H1 (cell line): Measurements from ENCODE around the gene MGST2. TPM values are rescaled to one million over a fixed set of nuclear protein-coding genes. Genes with fewer than 3 reads are reported as not detected.

Source experiments
- ASH2L ChIP-seq: fragments of 200-600, 300-600 bp; sonication (generic); IDR thresholded peaks from one replicate; pipeline ENCODE4 v1.7.1; 2017; ENCODE audit warnings: low read length
- BACH1 ChIP-seq: IDR thresholded peaks from 2 replicates; pipeline ENCODE4 v1.6.1; 2012; ENCODE audit warnings: low read length, improper control_type of control experiment
- CTCF ChIP-seq, 3 experiments: IDR thresholded peaks; 1 replicate in 2 of 3; 2 replicates in 1 of 3; pipeline versions ENCODE4 v1.5.1 to v1.6.1; 2011; ENCODE audit warnings: low read length in 3 of 3, mild to moderate bottlenecking in 3 of 3, inconsistent platforms in 2 of 3, low read depth in 1 of 3, moderate library complexity in 1 of 3; ENCODE audit not compliant: insufficient read depth in 1 of 3; ENCODE audit errors: control extremely low read depth in 1 of 3
- FOSL1 ChIP-seq: IDR thresholded peaks from 2 replicates; pipeline ENCODE4 v1.6.1; 2011; ENCODE audit warnings: mild to moderate bottlenecking, low read depth, low read length, moderate library complexity; ENCODE audit not compliant: insufficient read depth
- JUND ChIP-seq: IDR thresholded peaks from 2 replicates; pipeline ENCODE4 v1.6.1; 2011; ENCODE audit warnings: mild to moderate bottlenecking, improper control_type of control experiment, low read length
- NANOG ChIP-seq: IDR thresholded peaks from 2 replicates; pipeline ENCODE4 v1.6.1; 2011; ENCODE audit warnings: low read length, low read depth, mild to moderate bottlenecking, inconsistent platforms; ENCODE audit not compliant: insufficient read depth, poor library complexity, severe bottlenecking
- RAD21 ChIP-seq, 2 experiments: IDR thresholded peaks in 1 of 2; conservative IDR thresholded peaks in 1 of 2; 2 replicates each; pipeline ENCODE4 v1.6.1; 2011; ENCODE audit warnings: low read depth in 2 of 2, low read length in 2 of 2, improper control_type of control experiment in 1 of 2, inconsistent platforms in 1 of 2, mild to moderate bottlenecking in 1 of 2, moderate library complexity in 1 of 2
- polyA plus RNA-seq, 7 experiments: library from polyadenylated mRNA; depleted of rRNA in 3 of 7; stranded (reverse) in 5 of 7; unstranded in 2 of 7; fragments of >200 nt in 5 of 7; fragments of 200-250 nt in 2 of 7; gene quantifications; 1 replicate in 5 of 7; 2 replicates in 1 of 7; 4 replicates in 1 of 7; pipeline versions ENCODE4 v1.2.1 to v1.2.3, GENCODE V29; 2011 to 2013; ENCODE audit warnings: missing spikeins in 2 of 7, mixed read lengths in 2 of 7
- total RNA-seq: library from RNA; stranded (reverse); fragmentation: NEBNext Ultra II Directional; extraction: Animal tissue kit (Norgen Biotek cat#: 25700); gene quantifications from 2 replicates; pipeline ENCODE4 v1.2.1, GENCODE V29; 2021

MGST2 gene
- total and polyA plus RNA-seq, 2 of the 8 experiments (the other 6 are each of a cell fraction or from before 2014, with no cell fraction given): 8.0 to 13.6 TPM

DNA sequence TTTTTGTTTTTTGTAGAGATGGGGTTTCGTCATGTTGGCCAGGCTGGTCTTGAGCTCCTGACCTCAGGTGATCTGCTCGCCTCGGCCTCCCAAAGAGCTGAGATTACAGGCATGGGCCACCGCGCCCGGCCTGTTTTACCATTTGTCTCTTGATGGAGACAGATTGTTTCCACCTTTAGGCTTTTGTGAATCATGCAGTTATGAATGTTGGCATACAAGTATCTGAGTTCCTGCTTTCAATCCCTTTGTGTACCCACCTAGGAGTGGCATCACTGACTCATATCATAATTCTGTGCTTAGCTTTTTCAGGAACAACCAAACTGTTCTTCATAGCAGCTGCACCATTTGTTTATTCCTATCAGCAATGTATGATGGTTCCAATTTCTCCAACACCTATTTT, 20.2 kb upstream of the MGST2 start (continued):
- no peak for TF ChIP-seq FOSL1
- TF ChIP-seq CTCF (IDR thresholded peaks at IDR 0.05; ENCODE audit: control extremely low read depth in 1 of 3, insufficient read depth in 1 of 3, low read depth in 1 of 3, low read length in 3 of 3): no peak
- no peak for TF ChIP-seq JUND
- TF ChIP-seq NANOG: no peak
- TF ChIP-seq RAD21 (IDR thresholded peaks at IDR 0.05 in 1 of 2, conservative IDR thresholded peaks at IDR 0.05 in 1 of 2; ENCODE audit: low read depth in 2 of 2, low read length in 2 of 2): no peak
- TF ChIP-seq BACH1: no peak
- no peak for TF ChIP-seq ASH2L
